Endodermal cell (in vitro differentiated cells): ENCODE results near the gene SPTA1. TPM values are rescaled to one million over a fixed set of nuclear protein-coding genes. Genes with fewer than 3 reads are reported as not detected.

Source experiments
- DNase-seq: peaks from one replicate; pipeline ENCODE4 v3.0.0-alpha.2; 2017
- H3K27ac ChIP-seq: 2 replicates; pipeline ENCODE4 v1.5.1; 2013; ENCODE audit warnings: mild to moderate bottlenecking, low read depth, low read length, moderate library complexity
- H3K27me3 ChIP-seq: 2 replicates; pipeline ENCODE4 v1.6.1; 2013; ENCODE audit warnings: mild to moderate bottlenecking, low read length, moderate library complexity; ENCODE audit not compliant: insufficient read depth, control insufficient read depth, poor library complexity, severe bottlenecking
- H3K36me3 ChIP-seq: 2 replicates; pipeline ENCODE4 v1.7.0; 2013; ENCODE audit warnings: mild to moderate bottlenecking, low read length, moderate library complexity; ENCODE audit not compliant: control insufficient read depth, insufficient read depth
- H3K4me1 ChIP-seq: one replicate; pipeline ENCODE4 v1.7.0; 2013; ENCODE audit warnings: low read length; ENCODE audit not compliant: control insufficient read depth, insufficient read depth
- H3K4me3 ChIP-seq: 2 replicates; pipeline ENCODE4 v1.5.1; 2013; ENCODE audit warnings: mild to moderate bottlenecking, low read length, moderate library complexity
- H3K9ac ChIP-seq: 2 replicates; pipeline ENCODE4 v1.6.1; 2013; ENCODE audit warnings: mild to moderate bottlenecking, low read length, moderate library complexity; ENCODE audit not compliant: poor library complexity, severe bottlenecking; ENCODE audit errors: extremely low read depth
- H3K9me3 ChIP-seq: 2 replicates; pipeline ENCODE4 v1.6.1; 2013; ENCODE audit warnings: mild to moderate bottlenecking, low read length, moderate library complexity; ENCODE audit not compliant: control insufficient read depth
- H3K27ac Mint-ChIP-seq: 2 replicates; pipeline ENCODE4 v1.8.0; 2020; ENCODE audit warnings: mixed read lengths
- H3K27me3 Mint-ChIP-seq: 2 replicates; pipeline ENCODE4 v1.8.0; 2021; ENCODE audit warnings: mild to moderate bottlenecking, mixed read lengths; ENCODE audit not compliant: insufficient read depth
- H3K36me3 Mint-ChIP-seq: 2 replicates; pipeline ENCODE4 v1.8.0; 2020; ENCODE audit warnings: low read depth, mixed read lengths
- H3K4me1 Mint-ChIP-seq: 2 replicates; pipeline ENCODE4 v1.8.0; 2020; ENCODE audit warnings: mixed read lengths
- H3K4me3 Mint-ChIP-seq: 2 replicates; pipeline ENCODE4 v1.8.0; 2020; ENCODE audit warnings: mild to moderate bottlenecking, moderate library complexity, mixed read lengths
- H3K9me3 Mint-ChIP-seq: 2 replicates; pipeline ENCODE4 v1.8.0; 2020; ENCODE audit warnings: mild to moderate bottlenecking, mixed read lengths
- WGBS, 2 experiments: methylation state at CpG; one replicate each; pipeline versions ENCODE4 v1.1.5 to v1.1.7; 2013; ENCODE audit warnings: missing lambda C conversion rate in 2 of 2, mixed read lengths in 1 of 2; ENCODE audit not compliant: insufficient coverage in 1 of 2, insufficient read length in 1 of 2; 5-methylcytosine and 5-hydroxymethylcytosine counted together
- total RNA-seq, 2 donors: library from RNA; stranded (reverse); fragmentation: NEBNext Ultra II Directional in 1 of 2; extraction: Animal tissue kit (Norgen Biotek cat#: 25700) in 1 of 2; gene quantifications; 2 replicates in 1 of 2; 3 replicates in 1 of 2; pipeline ENCODE4 v1.2.1, GENCODE V29; 2021
- TF ChIP-seq, protein P1 (sequence below): fragments of 200-600 bp; sonication (generic); conservative IDR thresholded peaks from 2 replicates; pipeline ENCODE4 v1.5.0; 2021; ENCODE audit warnings: antibody characterized with exemption, mild to moderate bottlenecking

SPTA1 gene
- total RNA-seq, 2 donors from 2014 or later: not detected

DNA sequence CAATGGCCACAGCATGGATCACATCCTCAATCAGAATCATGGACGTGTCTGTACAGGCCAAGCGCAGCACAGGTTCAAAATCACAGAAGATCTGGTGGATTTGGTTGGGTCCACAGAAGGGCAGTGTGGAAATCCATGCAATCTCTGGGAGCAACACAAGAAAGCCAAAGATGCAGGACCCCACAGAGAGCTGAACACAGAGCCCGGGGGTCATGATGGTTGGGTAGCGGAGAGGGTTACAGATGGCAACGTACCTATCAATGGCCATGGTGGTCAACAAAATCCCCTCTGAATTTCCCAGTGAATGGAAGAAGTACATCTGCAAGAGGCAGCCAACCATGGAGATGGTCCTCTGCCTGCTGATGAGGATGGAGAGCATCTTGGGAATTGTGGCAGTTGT, 37.9 kb upstream of the SPTA1 start:
- TF ChIP-seq, protein P1, sequence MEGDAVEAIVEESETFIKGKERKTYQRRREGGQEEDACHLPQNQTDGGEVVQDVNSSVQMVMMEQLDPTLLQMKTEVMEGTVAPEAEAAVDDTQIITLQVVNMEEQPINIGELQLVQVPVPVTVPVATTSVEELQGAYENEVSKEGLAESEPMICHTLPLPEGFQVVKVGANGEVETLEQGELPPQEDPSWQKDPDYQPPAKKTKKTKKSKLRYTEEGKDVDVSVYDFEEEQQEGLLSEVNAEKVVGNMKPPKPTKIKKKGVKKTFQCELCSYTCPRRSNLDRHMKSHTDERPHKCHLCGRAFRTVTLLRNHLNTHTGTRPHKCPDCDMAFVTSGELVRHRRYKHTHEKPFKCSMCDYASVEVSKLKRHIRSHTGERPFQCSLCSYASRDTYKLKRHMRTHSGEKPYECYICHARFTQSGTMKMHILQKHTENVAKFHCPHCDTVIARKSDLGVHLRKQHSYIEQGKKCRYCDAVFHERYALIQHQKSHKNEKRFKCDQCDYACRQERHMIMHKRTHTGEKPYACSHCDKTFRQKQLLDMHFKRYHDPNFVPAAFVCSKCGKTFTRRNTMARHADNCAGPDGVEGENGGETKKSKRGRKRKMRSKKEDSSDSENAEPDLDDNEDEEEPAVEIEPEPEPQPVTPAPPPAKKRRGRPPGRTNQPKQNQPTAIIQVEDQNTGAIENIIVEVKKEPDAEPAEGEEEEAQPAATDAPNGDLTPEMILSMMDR: no peak
- no peaks in the 10 kb centered on the region for H3K36me3 Mint-ChIP-seq
- H3K36me3 ChIP-seq: no peaks in the 10 kb centered on the region
- 93 to 100% methylated on average over 5 of the region's 5 CpGs for WGBS, 2 experiments
- H3K27ac Mint-ChIP-seq: no peak overlapping the region
- no peak overlapping the region for H3K27ac ChIP-seq
- H3K9me3 ChIP-seq: no peaks in the 10 kb centered on the region
- no peaks in the 10 kb centered on the region for H3K4me1 ChIP-seq
- H3K9ac ChIP-seq: no peak overlapping the region
- H3K4me1 Mint-ChIP-seq: no peaks in the 10 kb centered on the region
- H3K4me3 Mint-ChIP-seq: no peak overlapping the region
- H3K9me3 Mint-ChIP-seq: no peaks in the 10 kb centered on the region
- no peak for DNase-seq
- no peak overlapping the region for H3K4me3 ChIP-seq
- no peaks in the 10 kb centered on the region for H3K27me3 ChIP-seq
- H3K27me3 Mint-ChIP-seq: no peaks in the 10 kb centered on the region

DNA sequence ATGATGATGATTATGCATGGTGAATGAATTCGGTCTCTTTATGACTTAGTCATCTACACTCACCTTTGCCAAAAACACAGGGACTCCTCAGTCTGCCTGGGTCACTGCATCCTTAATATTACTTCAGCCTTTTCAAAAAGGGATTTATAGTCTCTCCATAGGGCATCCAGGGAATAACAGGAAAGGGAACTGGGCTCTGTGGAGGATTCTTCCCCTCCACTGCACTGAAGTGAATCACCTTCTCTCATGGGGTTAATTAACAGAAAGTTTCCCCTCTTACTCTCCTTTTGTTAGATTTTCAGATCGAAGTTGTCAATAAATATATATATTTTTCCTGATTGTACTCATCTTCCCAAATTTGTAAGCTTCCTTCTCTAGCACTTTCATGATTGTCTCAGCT, 34.1 kb upstream of the SPTA1 start, which contains the start of gene OR6K3:
Gene OR6K3 (minus strand): TSS at position 101 of the 400 bp plus-strand sequence. CDS start 2,605 bp downstream, outside the sequence.
- Histone ChIP-seq H3K9ac (no peak within 1 kb of the TSS), H3K27ac (no peak within 1 kb of the TSS), H3K4me1 (no peaks in the 10 kb centered on the region), H3K4me3 (no peak within 1 kb of the TSS), H3K27me3 (no peaks in the 10 kb centered on the region), H3K36me3 (no peaks in the 10 kb centered on the region), H3K9me3 (no peaks in the 10 kb centered on the region)
- Mint-ChIP-seq H3K4me1 (no peaks in the 10 kb centered on the region), H3K27me3 (no peaks in the 10 kb centered on the region), H3K27ac (no peak within 1 kb of the TSS), H3K36me3 (no peaks in the 10 kb centered on the region), H3K9me3 (no peaks in the 10 kb centered on the region), H3K4me3 (no peak within 1 kb of the TSS)
- TF ChIP-seq, protein P1: no peak
- no peak for DNase-seq
- 85% methylated on average over 2 of the region's 2 CpGs; no CpG with 5 or more reads in 1 of the 2 experiments for WGBS, 2 experiments

DNA sequence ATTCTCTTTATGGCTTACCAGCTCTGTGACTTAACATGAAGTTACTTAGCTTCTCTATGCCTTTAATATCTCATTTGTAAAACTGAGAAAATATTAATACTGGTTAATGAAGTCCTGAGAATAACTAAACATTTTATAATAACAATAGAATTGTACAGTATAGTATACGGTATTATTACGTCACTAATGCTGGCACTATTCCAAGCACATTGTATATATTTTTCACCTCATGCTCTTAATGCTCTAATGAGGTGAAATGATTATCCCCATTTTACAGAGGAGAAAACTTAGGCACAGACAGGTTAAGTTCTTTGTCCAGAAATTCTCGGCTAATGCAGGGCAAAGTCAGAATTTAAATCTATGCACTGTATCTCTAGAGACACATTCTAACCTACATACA, 33.1 kb upstream of the SPTA1 start:
- Histone ChIP-seq H3K27ac (no peak overlapping the region), H3K36me3 (no peaks in the 10 kb centered on the region), H3K9me3 (no peaks in the 10 kb centered on the region), H3K9ac (no peak overlapping the region), H3K4me1 (no peaks in the 10 kb centered on the region), H3K4me3 (no peak overlapping the region), H3K27me3 (no peaks in the 10 kb centered on the region)
- no peaks in the 10 kb centered on the region for H3K9me3 Mint-ChIP-seq
- no peak for DNase-seq
- no peaks in the 10 kb centered on the region for H3K36me3 Mint-ChIP-seq
- H3K27ac Mint-ChIP-seq: no peak overlapping the region
- TF ChIP-seq, protein P1: no peak
- no peaks in the 10 kb centered on the region for H3K4me1 Mint-ChIP-seq
- WGBS, 2 experiments: 95% methylated on average over 3 of the region's 3 CpGs; no CpG with 5 or more reads in 1 of the 2 experiments
- no peak overlapping the region for H3K4me3 Mint-ChIP-seq
- H3K27me3 Mint-ChIP-seq: no peaks in the 10 kb centered on the region
